HepG2 (cell line): ENCODE measurements around the gene EXOC1. TPM values are rescaled to one million over a fixed set of nuclear protein-coding genes. Genes with fewer than 3 reads are reported as not detected.
A peak's percentile ranks its signal among the peaks of the same experiment; 100 is the strongest.

Source experiments
- ATAD3A ChIP-seq: sonication (generic); formaldehyde crosslinking; IDR thresholded peaks from 2 replicates; pipeline ENCODE4 v1.4.0; 2020; ENCODE audit warnings: missing genetic modification reagents
- BATF2 ChIP-seq: sonication (generic); formaldehyde crosslinking; IDR thresholded peaks from 2 replicates; pipeline ENCODE4 v1.8.0; 2022; ENCODE audit warnings: mild to moderate bottlenecking, missing genetic modification reagents, moderate library complexity
- BCL3 ChIP-seq: sonication (generic); formaldehyde crosslinking; IDR thresholded peaks from 2 replicates; pipeline ENCODE4 v1.5.1; 2020; ENCODE audit warnings: mild to moderate bottlenecking, missing genetic modification reagents, moderate library complexity
- CREM ChIP-seq, 2 experiments: sonication (generic) in 1 of 2; formaldehyde crosslinking in 1 of 2; IDR thresholded peaks; 2 replicates each; pipeline versions ENCODE4 v1.4.0 to v1.6.1; 2016 to 2020; ENCODE audit warnings: antibody characterized with exemption in 1 of 2, mild to moderate bottlenecking in 1 of 2, missing genetic modification reagents in 1 of 2
- E2F1 ChIP-seq: sonication (generic); formaldehyde crosslinking; IDR thresholded peaks from 2 replicates; pipeline ENCODE4 v1.5.0; 2020; ENCODE audit warnings: missing genetic modification reagents
- FOXK1 ChIP-seq: sonication (generic); formaldehyde crosslinking; IDR thresholded peaks from 2 replicates; pipeline ENCODE4 v1.4.0; 2020; ENCODE audit warnings: low read depth, missing genetic modification reagents, borderline replicate concordance
- HOXA3 ChIP-seq: sonication (generic); formaldehyde crosslinking; IDR thresholded peaks from 2 replicates; pipeline ENCODE4 v1.5.0; 2020; ENCODE audit warnings: missing genetic modification reagents
- KLF11 ChIP-seq: IDR thresholded peaks from 2 replicates; pipeline ENCODE4 v1.6.1; 2016; ENCODE audit warnings: missing compliant biosample characterization
- KLF12 ChIP-seq: sonication (generic); formaldehyde crosslinking; IDR thresholded peaks from 2 replicates; pipeline ENCODE4 v1.4.0; 2020; ENCODE audit warnings: missing genetic modification reagents, borderline replicate concordance
- LCORL ChIP-seq, 2 experiments: fragments of 450-650 bp in 1 of 2; sonication (generic) in 1 of 2; formaldehyde crosslinking in 1 of 2; IDR thresholded peaks; 2 replicates each; pipeline versions ENCODE4 v1.5.0 to v1.6.1; 2017 to 2020; ENCODE audit warnings: antibody characterized with exemption in 1 of 2, missing genetic modification reagents in 1 of 2
- MED8 ChIP-seq: sonication (generic); formaldehyde crosslinking; IDR thresholded peaks from 2 replicates; pipeline ENCODE4 v1.8.1; 2023; ENCODE audit warnings: mild to moderate bottlenecking, missing genetic modification reagents; ENCODE audit not compliant: insufficient replicate concordance
- MEF2D ChIP-seq: sonication (generic); formaldehyde crosslinking; IDR thresholded peaks from 2 replicates; pipeline ENCODE4 v1.5.1; 2020; ENCODE audit warnings: mild to moderate bottlenecking, missing genetic modification reagents
- MNT ChIP-seq: fragments of 450-650 bp; IDR thresholded peaks from 2 replicates; pipeline ENCODE4 v1.6.1; 2016
- MTF1 ChIP-seq: sonication (generic); formaldehyde crosslinking; IDR thresholded peaks from 2 replicates; pipeline ENCODE4 v1.5.0; 2020; ENCODE audit warnings: missing genetic modification reagents
- PHF5A ChIP-seq: IDR thresholded peaks from one replicate; pipeline ENCODE4 v1.6.1; 2018; ENCODE audit warnings: low read depth, missing genetic modification reagents; ENCODE audit not compliant: unreplicated experiment
- REXO4 ChIP-seq: sonication (generic); formaldehyde crosslinking; IDR thresholded peaks from 2 replicates; pipeline ENCODE4 v1.8.0; 2022; ENCODE audit warnings: missing genetic modification reagents, mild to moderate bottlenecking, borderline replicate concordance
- RXRB ChIP-seq: IDR thresholded peaks from 2 replicates; pipeline ENCODE4 v1.6.1; 2016; ENCODE audit warnings: borderline replicate concordance, missing genetic modification reagents, missing compliant biosample characterization
- TBX2 ChIP-seq: sonication (generic); formaldehyde crosslinking; IDR thresholded peaks from 2 replicates; pipeline ENCODE4 v1.5.0; 2020; ENCODE audit warnings: missing genetic modification reagents, mild to moderate bottlenecking, borderline replicate concordance
- TEAD2 ChIP-seq: sonication (generic); formaldehyde crosslinking; IDR thresholded peaks from 2 replicates; pipeline ENCODE4 v1.9.0; 2021; ENCODE audit warnings: missing genetic modification reagents
- ZNF275 ChIP-seq: sonication (generic); formaldehyde crosslinking; IDR thresholded peaks from 2 replicates; pipeline ENCODE4 v1.8.0; 2022; ENCODE audit warnings: missing genetic modification reagents, mild to moderate bottlenecking, inconsistent platforms, borderline replicate concordance
- ZNF441 ChIP-seq: sonication (generic); formaldehyde crosslinking; IDR thresholded peaks from 2 replicates; pipeline ENCODE4 v1.7.0; 2021; ENCODE audit warnings: missing genetic modification reagents, borderline replicate concordance
- ZNF619 ChIP-seq: sonication (generic); formaldehyde crosslinking; IDR thresholded peaks from 2 replicates; pipeline ENCODE4 v1.4.0; 2020; ENCODE audit warnings: mild to moderate bottlenecking, missing genetic modification reagents
- ZNF878 ChIP-seq: sonication (generic); formaldehyde crosslinking; IDR thresholded peaks from 2 replicates; pipeline ENCODE4 v1.8.1; 2023; ENCODE audit warnings: mild to moderate bottlenecking, missing genetic modification reagents, moderate library complexity
- ZSCAN22 ChIP-seq: sonication (generic); formaldehyde crosslinking; IDR thresholded peaks from 2 replicates; pipeline ENCODE4 v1.4.0; 2020; ENCODE audit warnings: mild to moderate bottlenecking, missing genetic modification reagents
- polyA plus RNA-seq, 8 experiments: library from polyadenylated mRNA; depleted of rRNA in 3 of 8; stranded (reverse) in 7 of 8; unstranded in 1 of 8; fragments of >200 nt; fragmentation: Illumina TruSeq in 4 of 8; extraction: Trizol in 4 of 8; gene quantifications; 2 replicates each; pipeline versions ENCODE4 v1.2.1 to v1.2.3, GENCODE V29; 2011 to 2016; ENCODE audit warnings: low read depth in 4 of 8, missing spikeins in 1 of 8, mixed read lengths in 1 of 8; ENCODE audit not compliant: insufficient read depth in 1 of 8
- total RNA-seq, 5 experiments: library from RNA; depleted of rRNA; stranded (reverse); fragments of >200 nt; fragmentation: Illumina TruSeq; extraction: Trizol; gene quantifications; 2 replicates each; pipeline ENCODE4 v1.2.3, GENCODE V29; 2016; ENCODE audit warnings: low read depth in 1 of 5

Gene EXOC1
- total and polyA plus RNA-seq, 2 of the 13 experiments (the other 11 are each of a cell fraction or from before 2014, with no cell fraction given) = 9.1 to 18.4 TPM

- TF ChIP-seq MEF2D (no peak), FOXK1 (CRISPR knock-in tag) (peak; percentile 46; the same call in 1 of the 2 replicates), CREM (IDR thresholded peaks at IDR 0.05) (no peak), CREM (CRISPR knock-in tag; IDR thresholded peaks at IDR 0.05) (no peak), ZSCAN22 (CRISPR knock-in tag) (no peak), KLF12 (peak; percentile 89), ZNF275 (CRISPR knock-in tag) (peak; percentile 97), PHF5A (CRISPR knock-in tag) (no peak), MED8 (peak; percentile 85), E2F1 (CRISPR knock-in tag) (peak; percentile 77), LCORL (IDR thresholded peaks at IDR 0.05) (no peak), LCORL (CRISPR knock-in tag; IDR thresholded peaks at IDR 0.05) (peak; percentile 88), MTF1 (CRISPR knock-in tag) (no peak), MNT (peak; percentile 60), REXO4 (CRISPR knock-in tag) (peak; percentile 88), ZNF619 (peak; percentile 98), BCL3 (CRISPR knock-in tag) (peak; percentile 97), BATF2 (CRISPR knock-in tag) (peak; percentile 93), RXRB (peak; percentile 2), ZNF441 (CRISPR knock-in tag) (peak; percentile 65; the same call in 1 of the 2 replicates), TEAD2 (CRISPR knock-in tag) (peak; percentile 70; the same call in 1 of the 2 replicates), KLF11 (CRISPR knock-in tag) (no peak), HOXA3 (peak; percentile 95), TBX2 (CRISPR knock-in tag) (peak; percentile 90), ATAD3A (CRISPR knock-in tag) (0 out of 2 replicates have a peak, but pooled peaks have one; percentile 27), ZNF878 (CRISPR knock-in tag) (peak; percentile 85; the same call in 1 of the 2 replicates)
Observed at GRCh38 chr4:55948726-55949481, 95.5 kb downstream of the EXOC1 start, which contains the start of gene CEP135 (continued).
